Measurements from ENCODE around the gene SERPINB11. TPM values are rescaled to one million over a fixed set of nuclear protein-coding genes. Genes with fewer than 3 reads are reported as not detected.
"Not testable (repeated sequence)": the region's sequence is repeated elsewhere in the genome, so short reads cannot be mapped to it uniquely, and the experiment has no call there.

The SERPINB11 gene
- total RNA-seq, 1 donor from 2014 or later = not detected

- no peak overlapping the region for H3K27ac ChIP-seq (ENCODE audit: low read depth, low read length)
- no peaks in the 10 kb centered on the region for H3K4me1 ChIP-seq (ENCODE audit: control insufficient read depth in 3 of 3, insufficient read depth in 3 of 3, low read length in 3 of 3)
- no peak overlapping the region for H3K9ac ChIP-seq (ENCODE audit: low read depth in 1 of 3, low read length in 3 of 3)
- H3K27me3 ChIP-seq (ENCODE audit: control insufficient read depth in 3 of 3, insufficient read depth in 3 of 3, low read length in 3 of 3) = no peaks in the 10 kb centered on the region
- no peaks in the 10 kb centered on the region for H3K9me3 ChIP-seq (ENCODE audit: control insufficient read depth in 3 of 3, low read length in 3 of 3)
- no peak overlapping the region for H3K4me3 ChIP-seq (ENCODE audit: low read length in 3 of 3)
- H3K36me3 ChIP-seq (ENCODE audit: control insufficient read depth in 3 of 3, insufficient read depth in 3 of 3, low read length in 3 of 3) = no peaks in the 10 kb centered on the region
Observed at GRCh38 chr18:63758615-63759240, 56.0 kb downstream of the SERPINB11 start.

GRCh38 chr18:63759786-63760185, 57.0 kb downstream of the SERPINB11 start:
- not testable (repeated sequence) for H3K4me3 ChIP-seq (ENCODE audit: low read length in 3 of 3); H3K36me3 ChIP-seq (ENCODE audit: control insufficient read depth in 3 of 3, insufficient read depth in 3 of 3, low read length in 3 of 3); H3K27me3 ChIP-seq (ENCODE audit: control insufficient read depth in 3 of 3, insufficient read depth in 3 of 3, low read length in 3 of 3); H3K9ac ChIP-seq (ENCODE audit: low read depth in 1 of 3, low read length in 3 of 3); H3K27ac ChIP-seq (ENCODE audit: low read depth, low read length); H3K9me3 ChIP-seq (ENCODE audit: control insufficient read depth in 3 of 3, low read length in 3 of 3); H3K4me1 ChIP-seq (ENCODE audit: control insufficient read depth in 3 of 3, insufficient read depth in 3 of 3, low read length in 3 of 3)

GRCh38 chr18:63762518-63762917, 59.8 kb downstream of the SERPINB11 start:
- no peaks in the 10 kb centered on the region for H3K27me3 ChIP-seq (ENCODE audit: control insufficient read depth in 3 of 3, insufficient read depth in 3 of 3, low read length in 3 of 3)
- H3K4me3 ChIP-seq (ENCODE audit: low read length in 3 of 3) = no peak overlapping the region
- no peak overlapping the region for H3K27ac ChIP-seq (ENCODE audit: low read depth, low read length)
- no peaks in the 10 kb centered on the region for H3K36me3 ChIP-seq (ENCODE audit: control insufficient read depth in 3 of 3, insufficient read depth in 3 of 3, low read length in 3 of 3)
- H3K9ac ChIP-seq (ENCODE audit: low read depth in 1 of 3, low read length in 3 of 3) = no peak overlapping the region
- H3K9me3 ChIP-seq (ENCODE audit: control insufficient read depth in 3 of 3, low read length in 3 of 3) = no peaks in the 10 kb centered on the region
- no peaks in the 10 kb centered on the region for H3K4me1 ChIP-seq (ENCODE audit: control insufficient read depth in 3 of 3, insufficient read depth in 3 of 3, low read length in 3 of 3)

DNA sequence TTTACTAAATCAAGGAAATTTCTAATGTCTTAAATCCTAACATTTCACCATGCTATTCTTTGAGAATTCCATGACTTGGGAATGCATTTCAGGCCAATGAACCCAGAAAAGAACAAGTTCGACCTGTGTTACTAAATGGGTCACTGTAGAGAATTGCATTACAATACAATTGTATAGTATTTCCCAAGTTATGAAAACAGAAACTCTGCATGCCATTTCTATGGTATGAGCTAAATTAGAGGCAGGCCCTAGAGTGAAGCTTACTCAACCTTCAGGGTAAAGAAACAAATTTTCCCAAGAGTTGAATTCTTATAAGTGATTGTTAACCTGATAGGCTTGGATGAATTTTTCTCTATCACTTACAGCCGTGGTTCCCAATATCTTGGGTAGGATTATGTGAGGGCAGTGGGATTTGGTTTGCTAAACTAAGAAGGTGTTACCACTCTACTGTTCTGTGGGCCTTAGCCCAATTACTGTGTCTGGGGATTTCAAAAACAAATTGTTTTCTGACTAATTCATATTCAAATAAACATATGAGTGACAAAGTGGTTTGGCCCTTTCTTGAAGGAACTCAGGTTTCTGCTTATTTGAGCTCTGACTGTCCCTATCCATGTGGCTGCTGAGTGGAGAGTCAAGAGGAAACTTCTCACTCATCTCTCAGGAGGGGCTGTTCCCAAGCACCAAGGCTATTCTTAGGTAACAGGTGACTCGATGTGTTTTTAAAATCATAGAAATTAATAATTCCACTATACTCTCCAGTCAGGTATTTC, 61.3 kb downstream of the SERPINB11 start:
- Histone ChIP-seq H3K36me3 (ENCODE audit: control insufficient read depth in 3 of 3, insufficient read depth in 3 of 3, low read length in 3 of 3) (no peaks in the 10 kb centered on the region), H3K9me3 (ENCODE audit: control insufficient read depth in 3 of 3, low read length in 3 of 3) (no peaks in the 10 kb centered on the region), H3K27me3 (ENCODE audit: control insufficient read depth in 3 of 3, insufficient read depth in 3 of 3, low read length in 3 of 3) (no peaks in the 10 kb centered on the region), H3K27ac (ENCODE audit: low read depth, low read length) (no peak overlapping the region), H3K9ac (ENCODE audit: low read depth in 1 of 3, low read length in 3 of 3) (no peak overlapping the region), H3K4me3 (ENCODE audit: low read length in 3 of 3) (no peak overlapping the region), H3K4me1 (ENCODE audit: control insufficient read depth in 3 of 3, insufficient read depth in 3 of 3, low read length in 3 of 3) (no peaks in the 10 kb centered on the region)

- Histone ChIP-seq H3K4me1 (ENCODE audit: control insufficient read depth in 3 of 3, insufficient read depth in 3 of 3, low read length in 3 of 3) (no peaks in the 10 kb centered on the region), H3K9ac (ENCODE audit: low read depth in 1 of 3, low read length in 3 of 3) (no peak overlapping the region), H3K9me3 (ENCODE audit: control insufficient read depth in 3 of 3, low read length in 3 of 3) (no peaks in the 10 kb centered on the region), H3K4me3 (ENCODE audit: low read length in 3 of 3) (no peak overlapping the region), H3K27ac (ENCODE audit: low read depth, low read length) (no peak overlapping the region), H3K27me3 (ENCODE audit: control insufficient read depth in 3 of 3, insufficient read depth in 3 of 3, low read length in 3 of 3) (no peaks in the 10 kb centered on the region), H3K36me3 (ENCODE audit: control insufficient read depth in 3 of 3, insufficient read depth in 3 of 3, low read length in 3 of 3) (no peaks in the 10 kb centered on the region)
Observed at GRCh38 chr18:63765837-63766236, 63.1 kb downstream of the SERPINB11 start.

Other genes starting within 250 kb of the SERPINB11 start
- not detected for gene SERPINB5, start 226.0 kb upstream of the SERPINB11 start, total RNA-seq
- not detected for gene SERPINB12, start 160.6 kb upstream of the SERPINB11 start, total RNA-seq
- not detected for gene SERPINB13, start 115.6 kb upstream of the SERPINB11 start, total RNA-seq
- gene SERPINB4, start 58.7 kb upstream of the SERPINB11 start, total RNA-seq = not detected
- gene SERPINB3, start 41.1 kb upstream of the SERPINB11 start, total RNA-seq = not detected
- not detected for gene SERPINB7, start 72.5 kb downstream of the SERPINB11 start, total RNA-seq
- gene SERPINB2, start 184.7 kb downstream of the SERPINB11 start, total RNA-seq = not detected
- 1.0 TPM for gene SERPINB10, start 205.0 kb downstream of the SERPINB11 start, total RNA-seq
- not detected for gene HMSD, start 246.3 kb downstream of the SERPINB11 start, total RNA-seq